ENCODE results near the gene ISM2.

ISM2 gene

DNA sequence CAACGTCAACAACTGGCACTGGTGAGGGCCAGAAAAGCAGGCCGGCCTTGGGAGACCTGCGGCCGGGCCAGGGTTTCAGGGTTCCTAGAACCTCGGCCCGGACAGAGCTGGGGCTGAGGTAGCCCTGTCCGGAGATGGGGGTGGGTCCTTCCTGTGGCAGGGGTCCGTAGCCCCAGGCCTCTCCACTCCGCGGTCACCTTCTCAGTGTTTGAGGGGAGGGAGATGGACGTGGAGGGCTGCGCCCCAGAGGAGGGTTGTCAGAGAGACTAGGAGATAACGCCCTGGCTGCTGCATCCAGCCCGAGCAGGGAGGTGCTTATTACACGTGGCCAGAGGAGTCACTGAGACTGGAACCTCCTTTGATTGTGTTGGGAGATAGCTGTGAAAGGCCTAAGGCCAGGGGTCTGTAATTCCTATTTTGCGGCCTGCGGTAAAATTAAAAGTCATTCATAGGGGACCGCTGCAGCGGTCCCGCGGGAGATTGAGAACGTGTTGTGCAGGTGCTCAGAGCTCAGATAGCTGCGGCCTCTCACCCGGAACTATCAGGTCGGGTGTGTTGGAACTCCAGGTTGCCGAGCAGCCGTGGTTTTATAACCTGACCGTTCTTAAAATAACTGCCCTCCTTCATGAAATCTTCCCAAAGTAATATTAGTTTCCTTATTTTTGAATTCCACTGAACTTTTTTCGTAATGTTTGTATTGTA is 40.2 kb downstream of the ISM2 start:
- peak; percentile 27 for DNase-seq

DNA sequence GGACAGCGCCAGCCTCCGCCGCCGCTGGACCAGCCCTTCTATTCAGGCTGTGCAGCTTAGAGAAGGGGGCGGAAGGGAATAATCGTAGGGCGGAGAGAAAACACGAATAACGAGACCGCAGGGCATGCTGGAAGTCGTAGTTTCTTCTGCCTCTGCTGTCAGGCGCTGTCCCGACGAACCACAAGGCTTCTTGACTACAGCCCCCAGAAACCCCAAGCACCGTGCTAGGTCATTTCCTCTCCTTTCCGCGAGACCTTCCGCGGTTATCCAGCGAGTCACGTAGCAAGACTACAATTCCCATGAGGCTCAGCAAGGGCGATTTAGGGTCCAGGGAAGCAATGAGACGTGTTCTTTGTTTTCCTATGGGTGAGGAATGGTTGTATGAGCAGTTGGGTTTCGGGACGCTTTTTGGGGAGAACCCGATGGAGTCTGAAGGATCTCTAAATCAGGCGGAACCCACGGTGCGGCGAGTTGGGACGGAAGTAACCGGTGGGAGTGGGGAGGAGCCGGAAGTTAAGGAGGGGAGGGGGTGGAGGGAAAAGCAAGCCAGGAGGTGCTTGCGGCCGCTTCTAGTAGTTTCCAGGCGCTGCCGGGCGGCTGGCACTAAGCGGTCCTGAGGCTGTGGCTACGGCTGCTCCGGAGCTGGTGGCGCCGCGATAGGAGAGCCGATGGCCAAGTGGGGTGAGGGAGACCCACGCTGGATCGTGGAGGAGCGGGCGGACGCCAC is 40.9 kb downstream of the ISM2 start, which contains the start of the genes AHSA1 and VIPAS39:
Gene AHSA1 (plus strand): TSS at position 572 of the 727 bp plus-strand sequence. CDS start 97 bp downstream, at position 669.
Gene VIPAS39 (minus strand): TSS at position 80 of the 727 bp plus-strand sequence. CDS start 3,499 bp downstream, outside the sequence.
- DNase-seq, result peak; percentile 94

DNA sequence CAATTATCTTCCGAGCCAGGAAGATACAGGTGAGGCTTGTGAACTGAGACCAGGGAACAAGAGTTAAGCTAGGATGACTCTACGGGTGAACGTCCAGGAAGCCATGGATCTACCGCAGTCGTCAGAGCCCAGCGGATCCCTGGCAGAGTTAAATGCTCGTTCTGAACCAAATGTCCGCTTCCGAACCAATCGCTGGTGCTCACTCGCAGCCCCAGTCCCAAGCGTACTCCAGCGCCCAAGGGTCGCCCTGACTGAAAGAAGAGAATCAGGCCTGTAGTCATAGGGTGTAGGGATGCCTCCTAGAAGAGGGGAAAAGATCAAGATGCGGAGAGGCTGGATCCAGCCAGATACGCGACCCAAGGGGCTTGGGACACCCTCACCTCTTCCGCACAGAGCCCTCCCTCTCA is 41.5 kb downstream of the ISM2 start:
- DNase-seq, result no peak

DNA sequence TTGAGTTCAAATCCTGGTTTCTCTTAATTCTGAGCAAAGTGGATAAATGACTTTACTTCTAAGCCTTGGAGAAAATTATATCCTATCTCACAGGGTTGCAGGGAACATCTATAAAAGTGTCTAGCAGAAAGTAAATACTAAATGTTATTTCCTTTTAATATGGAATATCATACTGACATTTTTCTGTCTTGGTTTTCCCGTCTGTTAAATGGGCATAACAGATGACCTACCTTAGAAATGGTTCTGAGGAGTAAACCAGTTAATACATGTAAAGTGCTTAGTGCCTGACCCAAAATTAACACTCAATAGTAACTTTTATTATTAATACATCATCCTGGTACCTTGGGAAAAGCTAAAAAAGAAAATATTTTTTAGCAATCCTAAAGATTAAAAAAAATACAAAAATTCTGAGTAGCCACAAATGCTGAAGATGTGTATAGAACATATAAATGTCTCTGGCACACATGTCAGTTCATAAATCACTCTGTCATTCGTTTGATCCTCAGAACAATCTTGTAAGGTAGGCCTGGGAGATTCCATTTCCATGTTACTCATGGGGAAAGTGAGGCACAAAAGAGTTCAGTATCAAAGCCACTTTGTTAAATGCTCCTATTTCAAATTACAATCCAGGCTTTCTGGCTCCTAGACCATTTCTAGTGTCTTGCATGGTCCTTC is 42.5 kb downstream of the ISM2 start:
- no peak for DNase-seq

DNA sequence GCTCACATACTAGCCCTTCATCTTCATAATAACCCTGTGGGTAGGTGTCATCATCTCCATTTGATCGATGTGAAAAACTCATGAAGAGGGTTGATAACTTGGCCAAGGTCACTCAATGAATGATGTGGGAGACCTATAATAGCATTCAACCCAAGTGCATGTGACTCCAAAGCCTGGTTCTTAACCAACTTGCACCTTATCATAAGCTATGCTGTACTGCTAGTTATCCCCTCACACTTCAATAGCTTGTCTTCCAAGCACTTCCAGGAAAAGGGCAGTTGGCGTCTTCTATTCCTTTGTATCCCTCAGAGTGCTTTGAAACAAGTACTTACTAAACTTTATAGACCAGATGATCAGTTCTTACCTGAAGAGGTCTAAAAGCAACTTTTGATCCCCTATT is 56.4 kb downstream of the ISM2 start:
- no peak for DNase-seq

DNA sequence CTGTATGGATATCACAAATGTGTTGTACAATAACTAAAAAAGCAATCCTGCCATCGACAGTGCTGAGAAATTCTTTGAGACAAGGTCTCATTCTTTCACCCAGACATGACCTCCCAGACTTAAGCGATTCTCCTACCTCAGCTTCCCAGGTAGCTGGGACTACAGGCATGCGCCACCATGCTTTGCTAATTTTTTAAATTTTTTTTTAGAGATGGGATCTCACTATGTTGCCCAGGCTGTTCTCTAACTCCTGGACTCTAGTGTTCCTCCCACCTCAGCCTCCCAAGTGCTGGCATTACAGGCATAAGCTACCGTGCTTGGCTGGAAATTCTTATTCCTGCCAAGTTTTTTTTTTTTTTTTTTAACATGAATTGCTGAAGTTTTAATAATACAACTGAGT is 58.8 kb downstream of the ISM2 start:
- DNase-seq, result no peak

DNA sequence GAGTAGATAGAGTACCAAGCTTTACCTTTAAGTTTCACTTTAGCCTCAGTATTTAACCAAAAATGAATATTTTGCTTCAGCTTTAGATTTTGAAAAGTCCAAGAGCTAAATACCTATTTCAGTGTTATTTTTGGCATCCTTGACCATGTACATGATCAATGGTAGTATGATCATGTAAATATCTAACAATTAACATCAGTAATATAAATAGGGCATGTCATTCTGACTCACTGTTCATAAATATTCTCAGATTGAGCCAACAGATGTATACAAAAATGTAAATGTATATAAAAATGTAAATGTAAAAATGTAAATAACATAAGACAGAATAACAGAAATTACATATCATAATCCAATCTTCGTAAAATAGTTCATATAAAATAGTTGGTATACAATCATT is 60.0 kb downstream of the ISM2 start:
- DNase-seq, result no peak

DNA sequence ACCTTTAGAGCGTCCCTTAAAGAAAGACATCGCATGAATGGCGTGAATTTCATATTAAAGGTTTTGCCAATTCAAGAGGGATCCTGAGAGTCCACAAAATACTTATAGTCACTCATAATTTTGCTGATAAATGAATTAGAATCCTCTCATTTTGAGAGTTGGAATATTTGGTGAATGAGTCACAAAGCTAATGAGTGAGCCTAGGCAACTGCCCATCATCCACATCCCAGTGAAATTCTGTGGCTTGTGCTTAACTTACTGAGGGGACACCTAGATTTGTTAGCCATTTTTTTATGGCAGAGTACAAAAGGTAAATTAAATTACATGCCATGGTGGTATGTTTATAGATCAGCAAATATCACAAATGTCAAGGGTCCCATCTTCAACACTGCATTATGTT is 62.6 kb downstream of the ISM2 start:
- DNase-seq, result no peak

DNA sequence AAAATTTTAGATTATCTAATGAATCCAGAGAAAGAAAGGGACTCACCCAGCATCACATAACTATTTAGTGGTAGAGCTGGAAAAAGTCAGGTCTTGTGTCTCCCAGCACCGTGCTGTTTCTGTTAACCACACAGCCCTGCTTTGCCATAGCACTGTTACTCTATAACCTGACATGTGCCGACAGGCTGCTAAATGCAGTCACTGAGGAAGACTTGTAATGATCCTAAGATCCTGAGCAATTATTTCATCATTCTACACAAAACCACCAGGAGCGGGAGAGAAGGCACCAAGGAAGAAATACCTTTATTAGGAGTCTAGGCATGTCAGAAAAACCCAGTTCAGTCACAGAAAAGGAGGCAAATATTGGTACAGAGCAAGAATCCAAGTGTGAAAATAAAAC is 72.2 kb downstream of the ISM2 start:
- no peak for DNase-seq

DNA sequence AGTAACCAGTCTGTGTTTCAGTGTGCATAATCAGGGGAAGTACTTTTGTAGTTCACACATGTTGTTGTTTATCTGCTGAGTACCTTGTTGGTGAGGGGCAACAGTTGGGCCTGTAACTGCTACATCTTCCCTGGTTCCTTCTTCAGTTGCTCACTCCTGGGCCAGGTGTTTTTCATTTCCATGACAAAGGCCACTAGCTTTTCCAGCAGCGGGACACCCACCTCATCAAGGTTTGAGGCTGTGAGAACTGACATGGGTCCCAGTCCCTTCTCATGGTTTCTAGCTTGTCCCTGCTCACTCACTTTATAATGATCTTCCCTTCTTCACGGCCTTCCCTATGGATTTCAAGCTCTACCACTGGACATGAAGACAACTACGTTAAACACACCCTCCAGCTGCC is 73.8 kb downstream of the ISM2 start:
- no peak for DNase-seq
